ENCODE measurements around the gene GSE1.

The GSE1 gene

GRCh38 chr16:85650135-85650843, 37.2 kb downstream of the GSE1 start:
- no peak for DNase-seq (ENCODE audit: low read depth)

- DNase-seq (ENCODE audit: low read depth), result no peak
Measured at GRCh38 chr16:85650844-85651628, 37.9 kb downstream of the GSE1 start.

DNA sequence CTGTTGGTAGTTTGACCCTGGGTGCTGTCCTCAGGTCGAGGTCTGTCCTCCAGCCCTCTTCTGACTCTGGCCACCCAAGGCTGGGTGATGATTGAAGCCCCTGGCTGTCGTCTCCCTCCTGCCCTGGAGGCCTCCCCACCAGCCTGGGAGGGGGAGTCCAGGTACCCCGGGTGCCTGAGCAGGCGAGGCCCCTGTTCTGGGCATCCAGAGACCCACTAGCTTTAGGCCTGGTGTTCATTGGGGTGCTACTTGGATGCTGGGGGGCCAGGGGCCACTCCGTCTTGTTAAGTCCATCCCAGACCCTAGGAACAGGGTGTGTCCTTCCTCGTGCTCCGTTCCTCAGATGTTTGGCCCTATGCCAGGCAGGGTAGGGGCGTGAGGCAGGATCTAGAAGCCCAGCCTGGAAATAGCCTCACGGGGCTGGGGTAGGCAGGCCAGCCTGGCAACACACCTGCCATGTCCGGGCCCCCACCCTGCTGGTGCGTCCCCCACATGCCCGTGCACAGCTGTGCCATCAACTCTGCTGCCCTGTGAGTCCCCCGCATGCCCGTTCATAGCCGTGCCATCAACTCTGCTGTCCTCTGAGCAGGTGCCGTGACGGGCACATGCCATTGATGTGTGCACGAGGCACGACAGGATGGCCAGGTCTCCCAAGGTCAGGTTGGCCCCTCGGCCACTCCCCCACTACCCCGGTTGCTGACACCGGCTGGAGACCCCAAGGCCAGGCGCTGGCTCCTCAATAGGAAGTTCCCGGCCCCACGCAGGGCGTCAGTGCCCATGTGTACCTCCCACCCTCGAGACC, 38.7 kb downstream of the GSE1 start:
- no peak for DNase-seq (ENCODE audit: low read depth)

- no peak for DNase-seq (ENCODE audit: low read depth)
Measured at GRCh38 chr16:85652431-85653221, 39.5 kb downstream of the GSE1 start.

GRCh38 chr16:85653290-85653891, 40.3 kb downstream of the GSE1 start:
- no peak for DNase-seq (ENCODE audit: low read depth)

- no peak for DNase-seq (ENCODE audit: low read depth)
Measured at GRCh38 chr16:85654251-85655095, 41.4 kb downstream of the GSE1 start.

GRCh38 chr16:85655216-85656129, 42.4 kb downstream of the GSE1 start:
- no peak for DNase-seq (ENCODE audit: low read depth)

GRCh38 chr16:85656351-85657266, 43.5 kb downstream of the GSE1 start:
- no peak for DNase-seq (ENCODE audit: low read depth)

GRCh38 chr16:85657267-85657650, 44.1 kb downstream of the GSE1 start:
- no peak for DNase-seq (ENCODE audit: low read depth)

DNA sequence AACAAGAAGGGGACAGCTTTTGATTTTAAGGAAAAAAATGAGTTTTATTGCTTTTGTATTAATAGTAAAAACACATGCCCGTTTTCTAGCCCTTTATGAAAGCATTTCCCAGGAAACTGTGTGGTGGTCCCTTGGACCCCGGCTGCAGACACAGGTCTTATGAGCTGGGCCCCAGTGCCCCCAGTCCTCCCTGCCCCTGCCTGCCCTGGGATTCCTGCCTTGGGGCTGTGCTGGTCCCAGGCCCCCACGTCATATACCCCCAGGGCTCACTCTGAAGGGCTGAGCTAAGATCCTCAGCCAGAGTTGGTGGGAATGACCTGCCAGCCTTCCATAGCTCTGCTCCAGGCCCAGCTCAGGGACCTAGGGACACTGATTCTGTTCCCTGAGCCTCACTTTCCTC, 44.9 kb downstream of the GSE1 start:
- no peak for DNase-seq (ENCODE audit: low read depth)

DNA sequence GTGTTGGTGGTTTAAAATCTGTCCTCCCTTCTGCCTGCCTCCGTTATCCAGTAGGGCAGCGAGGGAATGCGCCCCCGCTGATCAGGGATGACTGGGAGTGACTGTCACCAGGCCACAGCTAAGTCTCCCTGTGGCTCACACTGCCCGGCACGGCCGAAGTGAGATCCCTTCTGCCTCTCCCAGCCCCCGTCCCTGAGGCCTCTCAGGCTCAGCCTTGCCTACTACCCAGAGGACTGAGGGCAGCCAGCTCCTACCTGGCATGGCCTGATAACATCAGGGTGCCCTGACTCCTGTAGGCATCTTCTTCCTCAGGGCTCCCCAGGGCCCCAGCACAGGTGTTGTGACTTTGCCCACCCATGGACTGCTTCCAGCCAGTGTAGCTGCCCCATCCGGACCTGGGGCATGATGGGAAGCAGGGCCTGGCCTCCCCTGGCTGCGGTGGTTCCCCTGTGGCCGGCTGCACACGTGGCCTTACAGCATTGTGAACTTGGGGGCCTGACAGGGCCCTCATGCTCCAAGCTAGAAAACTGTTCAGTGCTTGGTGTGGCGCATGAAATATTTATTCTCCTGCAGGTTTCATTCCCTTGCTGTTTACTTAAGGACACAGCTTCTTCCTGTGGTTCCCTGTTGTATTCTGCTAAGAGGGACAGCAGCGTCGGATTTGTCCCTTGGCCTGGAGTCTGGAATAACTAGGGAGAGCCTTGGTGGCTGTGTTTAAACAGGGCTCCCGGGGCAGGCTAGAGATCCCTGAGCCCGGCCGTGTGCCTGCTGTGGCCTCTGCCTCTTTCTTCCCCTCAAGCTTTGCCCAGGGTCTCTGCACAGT, 45.6 kb downstream of the GSE1 start:
- no peak for DNase-seq (ENCODE audit: low read depth)

DNA sequence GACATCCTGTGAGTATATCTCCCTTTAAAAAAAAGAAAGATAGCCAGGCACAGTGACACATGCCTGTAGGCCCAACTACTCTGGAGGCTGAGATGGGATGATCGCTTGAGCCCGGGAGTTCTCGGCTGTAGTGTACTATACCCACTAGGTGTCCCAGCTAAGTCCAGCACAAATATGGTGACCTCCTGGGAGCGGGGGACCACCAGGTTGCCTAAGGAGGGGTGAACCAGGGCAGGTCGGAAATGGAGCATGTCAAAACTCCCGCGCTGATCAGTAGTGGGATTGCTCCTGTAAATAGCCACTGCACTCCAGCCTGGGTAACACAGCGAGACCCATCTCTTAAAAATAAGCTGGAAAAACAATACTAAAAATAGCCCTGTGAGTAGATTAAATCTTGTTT, 46.2 kb downstream of the GSE1 start:
- DNase-seq (ENCODE audit: low read depth), result no peak

GRCh38 chr16:85659805-85660511, 46.8 kb downstream of the GSE1 start:
- peak; percentile 30 for DNase-seq (ENCODE audit: low read depth)

GRCh38 chr16:85660843-85661739, 48.0 kb downstream of the GSE1 start:
- no peak for DNase-seq (ENCODE audit: low read depth)

- DNase-seq (ENCODE audit: low read depth), result no peak
Measured at GRCh38 chr16:85661740-85662481, 48.8 kb downstream of the GSE1 start.
